ENCODE results near the gene DLGAP4.

Gene DLGAP4

DNA sequence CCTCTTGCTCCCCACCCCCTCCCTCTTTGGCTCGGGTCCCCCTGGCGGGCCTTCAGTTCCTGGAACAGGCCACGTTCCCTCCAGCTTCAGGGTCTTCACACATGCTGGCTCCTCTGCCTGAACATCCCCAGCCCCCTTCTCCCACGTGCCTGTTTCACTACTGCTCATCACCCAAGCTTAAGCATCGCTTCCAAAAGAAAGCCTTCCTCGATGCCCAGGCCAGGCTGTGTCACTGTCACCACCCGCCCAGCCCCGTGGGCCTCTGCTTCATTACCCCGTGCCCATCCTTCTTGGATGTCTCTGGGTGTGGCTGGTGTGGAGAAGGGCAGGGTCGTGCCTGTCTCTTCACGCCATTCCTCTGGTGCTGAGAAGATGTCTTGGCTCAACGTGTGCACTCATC lies 2.8 kb downstream of the DLGAP4 start:
- TF ChIP-seq, protein P1, sequence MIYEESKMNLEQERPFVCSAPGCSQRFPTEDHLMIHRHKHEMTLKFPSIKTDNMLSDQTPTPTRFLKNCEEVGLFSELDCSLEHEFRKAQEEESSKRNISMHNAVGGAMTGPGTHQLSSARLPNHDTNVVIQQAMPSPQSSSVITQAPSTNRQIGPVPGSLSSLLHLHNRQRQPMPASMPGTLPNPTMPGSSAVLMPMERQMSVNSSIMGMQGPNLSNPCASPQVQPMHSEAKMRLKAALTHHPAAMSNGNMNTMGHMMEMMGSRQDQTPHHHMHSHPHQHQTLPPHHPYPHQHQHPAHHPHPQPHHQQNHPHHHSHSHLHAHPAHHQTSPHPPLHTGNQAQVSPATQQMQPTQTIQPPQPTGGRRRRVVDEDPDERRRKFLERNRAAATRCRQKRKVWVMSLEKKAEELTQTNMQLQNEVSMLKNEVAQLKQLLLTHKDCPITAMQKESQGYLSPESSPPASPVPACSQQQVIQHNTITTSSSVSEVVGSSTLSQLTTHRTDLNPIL (CRISPR knock-in tag; IDR thresholded peaks at IDR 0.05; ENCODE audit: low read depth): no peak
- TF ChIP-seq, protein P2, sequence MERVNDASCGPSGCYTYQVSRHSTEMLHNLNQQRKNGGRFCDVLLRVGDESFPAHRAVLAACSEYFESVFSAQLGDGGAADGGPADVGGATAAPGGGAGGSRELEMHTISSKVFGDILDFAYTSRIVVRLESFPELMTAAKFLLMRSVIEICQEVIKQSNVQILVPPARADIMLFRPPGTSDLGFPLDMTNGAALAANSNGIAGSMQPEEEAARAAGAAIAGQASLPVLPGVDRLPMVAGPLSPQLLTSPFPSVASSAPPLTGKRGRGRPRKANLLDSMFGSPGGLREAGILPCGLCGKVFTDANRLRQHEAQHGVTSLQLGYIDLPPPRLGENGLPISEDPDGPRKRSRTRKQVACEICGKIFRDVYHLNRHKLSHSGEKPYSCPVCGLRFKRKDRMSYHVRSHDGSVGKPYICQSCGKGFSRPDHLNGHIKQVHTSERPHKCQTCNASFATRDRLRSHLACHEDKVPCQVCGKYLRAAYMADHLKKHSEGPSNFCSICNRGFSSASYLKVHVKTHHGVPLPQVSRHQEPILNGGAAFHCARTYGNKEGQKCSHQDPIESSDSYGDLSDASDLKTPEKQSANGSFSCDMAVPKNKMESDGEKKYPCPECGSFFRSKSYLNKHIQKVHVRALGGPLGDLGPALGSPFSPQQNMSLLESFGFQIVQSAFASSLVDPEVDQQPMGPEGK (CRISPR knock-in tag; IDR thresholded peaks at IDR 0.05; ENCODE audit: borderline replicate concordance): no peak
- no peak for TF ChIP-seq ZNF70 (CRISPR knock-in tag; IDR thresholded peaks at IDR 0.05)
- no peak for TF ChIP-seq TOX (CRISPR knock-in tag; IDR thresholded peaks at IDR 0.05; ENCODE audit: borderline replicate concordance)
- TF ChIP-seq ZNF565 (CRISPR knock-in tag; conservative IDR thresholded peaks at IDR 0.05; ENCODE audit: low read depth): no peak
- no peak for TF ChIP-seq BACH2 (CRISPR knock-in tag; IDR thresholded peaks at IDR 0.05; ENCODE audit: borderline replicate concordance)
- no peak for TF ChIP-seq TCF4 (CRISPR knock-in tag; IDR thresholded peaks at IDR 0.05; ENCODE audit: borderline replicate concordance)
- TF ChIP-seq, protein P3, sequence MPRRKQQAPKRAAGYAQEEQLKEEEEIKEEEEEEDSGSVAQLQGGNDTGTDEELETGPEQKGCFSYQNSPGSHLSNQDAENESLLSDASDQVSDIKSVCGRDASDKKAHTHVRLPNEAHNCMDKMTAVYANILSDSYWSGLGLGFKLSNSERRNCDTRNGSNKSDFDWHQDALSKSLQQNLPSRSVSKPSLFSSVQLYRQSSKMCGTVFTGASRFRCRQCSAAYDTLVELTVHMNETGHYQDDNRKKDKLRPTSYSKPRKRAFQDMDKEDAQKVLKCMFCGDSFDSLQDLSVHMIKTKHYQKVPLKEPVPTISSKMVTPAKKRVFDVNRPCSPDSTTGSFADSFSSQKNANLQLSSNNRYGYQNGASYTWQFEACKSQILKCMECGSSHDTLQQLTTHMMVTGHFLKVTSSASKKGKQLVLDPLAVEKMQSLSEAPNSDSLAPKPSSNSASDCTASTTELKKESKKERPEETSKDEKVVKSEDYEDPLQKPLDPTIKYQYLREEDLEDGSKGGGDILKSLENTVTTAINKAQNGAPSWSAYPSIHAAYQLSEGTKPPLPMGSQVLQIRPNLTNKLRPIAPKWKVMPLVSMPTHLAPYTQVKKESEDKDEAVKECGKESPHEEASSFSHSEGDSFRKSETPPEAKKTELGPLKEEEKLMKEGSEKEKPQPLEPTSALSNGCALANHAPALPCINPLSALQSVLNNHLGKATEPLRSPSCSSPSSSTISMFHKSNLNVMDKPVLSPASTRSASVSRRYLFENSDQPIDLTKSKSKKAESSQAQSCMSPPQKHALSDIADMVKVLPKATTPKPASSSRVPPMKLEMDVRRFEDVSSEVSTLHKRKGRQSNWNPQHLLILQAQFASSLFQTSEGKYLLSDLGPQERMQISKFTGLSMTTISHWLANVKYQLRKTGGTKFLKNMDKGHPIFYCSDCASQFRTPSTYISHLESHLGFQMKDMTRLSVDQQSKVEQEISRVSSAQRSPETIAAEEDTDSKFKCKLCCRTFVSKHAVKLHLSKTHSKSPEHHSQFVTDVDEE (CRISPR knock-in tag; IDR thresholded peaks at IDR 0.05): no peak
- TF ChIP-seq ISL1 (CRISPR knock-in tag; IDR thresholded peaks at IDR 0.05): no peak
- TF ChIP-seq, protein P4, sequence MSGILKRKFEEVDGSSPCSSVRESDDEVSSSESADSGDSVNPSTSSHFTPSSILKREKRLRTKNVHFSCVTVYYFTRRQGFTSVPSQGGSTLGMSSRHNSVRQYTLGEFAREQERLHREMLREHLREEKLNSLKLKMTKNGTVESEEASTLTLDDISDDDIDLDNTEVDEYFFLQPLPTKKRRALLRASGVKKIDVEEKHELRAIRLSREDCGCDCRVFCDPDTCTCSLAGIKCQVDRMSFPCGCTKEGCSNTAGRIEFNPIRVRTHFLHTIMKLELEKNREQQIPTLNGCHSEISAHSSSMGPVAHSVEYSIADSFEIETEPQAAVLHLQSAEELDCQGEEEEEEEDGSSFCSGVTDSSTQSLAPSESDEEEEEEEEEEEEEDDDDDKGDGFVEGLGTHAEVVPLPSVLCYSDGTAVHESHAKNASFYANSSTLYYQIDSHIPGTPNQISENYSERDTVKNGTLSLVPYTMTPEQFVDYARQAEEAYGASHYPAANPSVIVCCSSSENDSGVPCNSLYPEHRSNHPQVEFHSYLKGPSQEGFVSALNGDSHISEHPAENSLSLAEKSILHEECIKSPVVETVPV (CRISPR knock-in tag; IDR thresholded peaks at IDR 0.05): no peak
- no peak for TF ChIP-seq PPARA (CRISPR knock-in tag; IDR thresholded peaks at IDR 0.05; ENCODE audit: borderline replicate concordance)
- TF ChIP-seq, protein P5, sequence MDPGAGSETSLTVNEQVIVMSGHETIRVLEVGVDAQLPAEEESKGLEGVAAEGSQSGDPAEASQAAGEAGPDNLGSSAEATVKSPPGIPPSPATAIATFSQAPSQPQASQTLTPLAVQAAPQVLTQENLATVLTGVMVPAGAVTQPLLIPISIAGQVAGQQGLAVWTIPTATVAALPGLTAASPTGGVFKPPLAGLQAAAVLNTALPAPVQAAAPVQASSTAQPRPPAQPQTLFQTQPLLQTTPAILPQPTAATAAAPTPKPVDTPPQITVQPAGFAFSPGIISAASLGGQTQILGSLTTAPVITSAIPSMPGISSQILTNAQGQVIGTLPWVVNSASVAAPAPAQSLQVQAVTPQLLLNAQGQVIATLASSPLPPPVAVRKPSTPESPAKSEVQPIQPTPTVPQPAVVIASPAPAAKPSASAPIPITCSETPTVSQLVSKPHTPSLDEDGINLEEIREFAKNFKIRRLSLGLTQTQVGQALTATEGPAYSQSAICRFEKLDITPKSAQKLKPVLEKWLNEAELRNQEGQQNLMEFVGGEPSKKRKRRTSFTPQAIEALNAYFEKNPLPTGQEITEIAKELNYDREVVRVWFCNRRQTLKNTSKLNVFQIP (CRISPR knock-in tag; IDR thresholded peaks at IDR 0.05; ENCODE audit: borderline replicate concordance, low read depth): no peak
- no peak for TF ChIP-seq ARNTL (CRISPR knock-in tag; IDR thresholded peaks at IDR 0.05; ENCODE audit: borderline replicate concordance, low read depth)
- TF ChIP-seq RARB (CRISPR knock-in tag; IDR thresholded peaks at IDR 0.05): no peak
- no peak for ATAC-seq

DNA sequence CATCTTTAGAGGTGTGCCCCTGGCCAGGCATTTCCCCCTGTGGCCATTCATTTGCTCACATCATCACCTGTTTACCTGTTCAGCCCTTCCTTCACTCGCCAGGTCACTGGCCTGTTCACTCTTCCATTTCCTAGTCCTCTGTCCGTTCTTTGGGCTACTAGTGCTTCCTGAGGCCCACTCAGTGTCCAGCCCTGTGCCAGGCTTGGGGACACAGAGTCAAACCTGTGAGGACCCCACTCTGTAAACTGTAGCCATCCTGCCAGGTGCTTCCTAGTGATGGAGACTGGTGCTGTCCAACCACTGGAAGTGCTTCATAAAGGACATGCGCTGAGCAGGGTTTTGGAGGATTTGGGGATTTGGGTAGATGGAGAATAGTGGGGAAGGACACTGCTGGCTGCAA lies 3.5 kb downstream of the DLGAP4 start:
- no peak for ATAC-seq
- TF ChIP-seq PPARA (CRISPR knock-in tag; IDR thresholded peaks at IDR 0.05; ENCODE audit: borderline replicate concordance) (no peak), GLIS3 (CRISPR knock-in tag; IDR thresholded peaks at IDR 0.05) (no peak), TOX (CRISPR knock-in tag; IDR thresholded peaks at IDR 0.05; ENCODE audit: borderline replicate concordance) (no peak), ARNTL (CRISPR knock-in tag; IDR thresholded peaks at IDR 0.05; ENCODE audit: borderline replicate concordance, low read depth) (no peak)
- TF ChIP-seq, protein P4 (CRISPR knock-in tag; IDR thresholded peaks at IDR 0.05): no peak

DNA sequence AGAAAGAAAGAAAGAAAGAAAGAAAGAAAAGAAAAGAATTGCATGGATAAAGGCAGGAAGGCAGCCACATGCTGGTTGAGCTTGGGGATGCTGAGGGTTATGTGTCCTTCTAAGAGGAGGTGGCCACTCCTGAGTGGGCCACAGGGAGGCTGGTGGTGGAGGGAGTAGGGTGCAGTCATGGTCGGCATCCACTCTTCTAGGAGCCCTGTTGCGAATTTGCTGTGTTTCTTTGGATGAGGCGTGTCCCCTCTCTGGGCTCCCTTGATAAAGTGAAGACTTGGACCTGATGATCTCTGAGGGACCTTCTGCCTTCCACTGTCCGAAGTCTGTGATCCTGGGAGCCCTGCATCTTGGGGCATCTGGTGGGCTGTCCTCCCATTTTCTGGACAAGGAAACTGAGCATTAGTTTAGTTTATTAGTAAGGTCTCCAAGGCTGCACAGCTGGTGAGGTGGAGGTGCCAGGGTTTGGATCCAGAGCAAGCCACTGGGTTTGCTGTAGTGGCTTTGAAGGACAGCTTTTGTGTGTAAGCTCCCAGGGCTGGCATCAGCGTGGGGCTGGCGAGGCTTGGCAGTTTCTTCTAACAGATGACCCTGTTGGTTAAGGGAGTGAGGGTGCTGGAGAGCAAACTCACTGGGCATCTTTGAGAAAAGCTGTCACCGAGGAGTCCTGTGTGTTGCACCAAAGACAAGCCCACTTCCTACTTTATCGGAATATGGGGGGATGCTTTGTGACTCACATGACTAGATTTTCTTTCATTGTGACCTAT lies 4.3 kb downstream of the DLGAP4 start:
- no peak for TF ChIP-seq ESRRG (CRISPR knock-in tag; IDR thresholded peaks at IDR 0.05)
- ATAC-seq: no peak

All from SK-N-SH treated with all-trans-retinoic acid at 6 μM for 48 hours (cell line).